DMS114 treated with DMSO at 0.1 percent for 48 hours (cell line): ENCODE results near the gene POTEI.
"Not testable (repeated sequence)": the region's sequence is repeated elsewhere in the genome, so short reads cannot be mapped to it uniquely, and the experiment has no call there.

Experiments
- DNase-seq: peaks from one replicate; lab custom pipeline; 2025; ENCODE audit not compliant: unreplicated experiment; lab: John Stamatoyannopoulos, UW

POTEI gene

DNA sequence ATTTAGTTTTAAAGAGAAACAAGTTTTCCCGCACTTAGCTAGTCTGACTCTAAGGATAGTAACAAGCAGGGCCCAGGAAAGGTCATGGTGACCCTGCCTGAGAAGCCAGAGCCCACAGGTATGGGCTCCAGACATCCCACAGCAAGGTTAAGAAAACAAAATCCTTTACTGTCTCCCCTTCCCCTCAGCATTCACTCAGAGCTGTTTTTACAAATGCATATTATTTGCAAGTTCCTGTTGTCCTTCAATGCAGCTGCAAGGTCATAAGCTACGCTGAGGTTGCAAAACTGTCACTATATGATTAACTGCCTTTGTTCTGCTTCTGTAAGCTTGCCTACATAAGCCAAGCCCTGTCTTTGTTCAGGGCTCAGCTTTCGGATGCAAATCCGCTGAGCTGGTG lies 18.1 kb downstream of the POTEI start:
- DNase-seq: not testable (repeated sequence)

GRCh38 chr2:130455413-130455812 lies 53.7 kb downstream of the POTEI start:
- not testable (repeated sequence) for DNase-seq

DNA sequence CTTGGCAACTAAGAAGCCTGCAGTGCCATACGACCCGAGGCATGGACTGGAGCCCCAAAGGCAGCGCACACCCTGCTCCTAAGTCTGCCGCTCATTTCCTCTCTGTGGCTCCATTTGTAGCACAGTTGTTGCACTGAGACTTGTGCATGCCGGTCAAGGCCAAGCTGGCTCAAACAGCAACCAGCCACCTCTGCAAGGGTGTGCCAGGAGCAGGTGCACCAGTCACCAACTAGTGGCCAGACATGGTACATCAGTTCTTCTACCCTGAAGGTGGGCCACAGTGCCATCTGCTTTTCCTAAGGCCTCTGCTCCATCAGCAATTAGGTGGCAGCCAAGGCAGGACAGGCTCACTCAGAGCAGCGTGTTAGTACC lies 54.4 kb downstream of the POTEI start:
- DNase-seq: not testable (repeated sequence)

- not testable (repeated sequence) for DNase-seq
These were observed 55.0 kb downstream of the POTEI start for GRCh38 chr2:130453955-130454711.

DNA sequence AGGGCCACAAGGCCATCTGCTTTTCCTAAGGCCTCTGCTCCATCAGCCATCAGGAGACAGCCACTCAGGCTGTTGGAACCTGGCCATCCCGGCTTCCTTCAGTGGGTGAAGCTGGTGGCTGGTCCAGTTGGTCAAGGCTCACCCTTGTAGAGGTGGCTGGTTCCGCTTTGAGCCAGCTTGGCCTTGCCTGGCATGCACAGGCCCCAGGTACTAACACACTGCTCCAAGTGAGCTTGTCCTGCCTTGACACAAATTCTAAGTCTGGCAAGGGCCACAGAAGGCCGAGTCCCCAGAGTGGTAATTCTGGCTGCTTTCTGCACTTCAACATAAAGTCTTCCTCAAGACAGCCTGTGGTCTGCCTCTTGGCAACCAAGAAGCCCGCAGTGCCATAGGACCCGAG lies 56.2 kb downstream of the POTEI start:
- not testable (repeated sequence) for DNase-seq

- not testable (repeated sequence) for DNase-seq
These were observed 57.3 kb downstream of the POTEI start for GRCh38 chr2:130451823-130452222.

GRCh38 chr2:130451278-130451677 lies 57.9 kb downstream of the POTEI start:
- not testable (repeated sequence) for DNase-seq

GRCh38 chr2:130450366-130450765 lies 58.8 kb downstream of the POTEI start:
- not testable (repeated sequence) for DNase-seq

GRCh38 chr2:130427631-130428030 lies 81.5 kb downstream of the POTEI start:
- DNase-seq: peak; percentile 10

DNA sequence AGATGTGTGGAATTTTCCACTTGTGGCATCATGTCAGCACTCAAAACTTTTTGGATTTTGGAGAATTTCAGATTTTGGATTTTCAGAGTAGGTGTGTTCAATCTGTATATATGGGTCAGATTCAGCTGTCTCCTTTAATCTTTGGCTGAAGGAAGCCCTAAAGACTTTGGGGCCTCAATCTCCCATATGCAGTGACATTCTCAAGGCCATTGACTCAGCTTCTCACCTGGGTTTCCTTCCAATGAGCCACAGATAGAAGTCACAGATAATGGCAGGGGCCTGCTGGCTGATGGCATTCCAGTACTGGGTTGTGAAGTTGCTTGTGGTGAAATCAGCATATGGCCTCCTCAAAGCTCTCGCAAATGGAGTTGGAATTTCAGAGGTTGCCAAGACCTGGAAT lies 90.3 kb downstream of the POTEI start:
- not testable (repeated sequence) for DNase-seq

- not testable (repeated sequence) for DNase-seq
These were observed 92.4 kb downstream of the POTEI start for GRCh38 chr2:130416693-130417092.
